GM06990 (cell line): Measurements from ENCODE around the gene UMOD.
A peak's percentile ranks its signal among the peaks of the same experiment; 100 is the strongest.

Experiments used
- DNase-seq: peaks from one replicate; pipeline ENCODE4 v3.0.0-alpha.2; 2011; ENCODE audit not compliant: insufficient read length; ENCODE audit errors: extremely low read depth
- H3K27me3 ChIP-seq: replicated peaks from 2 replicates; pipeline ENCODE4 v1.6.0; 2011; ENCODE audit warnings: low read length; ENCODE audit not compliant: control insufficient read depth, insufficient read depth
- H3K36me3 ChIP-seq: 2 replicates; pipeline ENCODE4 v1.5.1; 2011; ENCODE audit warnings: low read length; ENCODE audit not compliant: control insufficient read depth, insufficient read depth
- H3K4me3 ChIP-seq: replicated peaks from 2 replicates; pipeline ENCODE4 v1.5.1; 2011; ENCODE audit warnings: low read depth, mild to moderate bottlenecking, control low read depth, low read length
- TF ChIP-seq, protein P1 (sequence below): IDR thresholded peaks from 2 replicates; pipeline ENCODE4 v1.5.1; 2011; ENCODE audit warnings: low read length, control low read depth, mild to moderate bottlenecking, inconsistent platforms; ENCODE audit not compliant: insufficient read depth, poor library complexity, severe bottlenecking

The UMOD gene

DNA sequence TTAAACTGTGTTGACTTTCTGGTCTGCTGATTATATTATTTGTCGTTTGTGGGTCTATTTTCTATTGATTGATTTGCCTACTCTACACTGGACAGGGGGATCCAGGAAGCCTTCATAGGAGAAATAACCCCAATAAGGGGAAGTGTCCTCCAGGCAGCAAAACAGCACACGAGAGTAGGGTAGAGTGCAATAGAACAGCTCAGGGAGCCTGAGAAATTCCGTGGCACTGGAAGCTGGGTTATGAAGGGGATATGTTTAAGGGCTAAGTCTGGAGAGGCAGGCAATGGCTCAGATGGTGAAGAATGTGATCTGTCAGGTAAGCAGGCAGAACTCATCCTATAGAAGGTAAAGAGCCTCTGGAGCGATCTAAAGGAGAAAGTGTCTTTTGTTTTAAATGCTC lies 46.1 kb downstream of the UMOD start:
- TF ChIP-seq, protein P1, sequence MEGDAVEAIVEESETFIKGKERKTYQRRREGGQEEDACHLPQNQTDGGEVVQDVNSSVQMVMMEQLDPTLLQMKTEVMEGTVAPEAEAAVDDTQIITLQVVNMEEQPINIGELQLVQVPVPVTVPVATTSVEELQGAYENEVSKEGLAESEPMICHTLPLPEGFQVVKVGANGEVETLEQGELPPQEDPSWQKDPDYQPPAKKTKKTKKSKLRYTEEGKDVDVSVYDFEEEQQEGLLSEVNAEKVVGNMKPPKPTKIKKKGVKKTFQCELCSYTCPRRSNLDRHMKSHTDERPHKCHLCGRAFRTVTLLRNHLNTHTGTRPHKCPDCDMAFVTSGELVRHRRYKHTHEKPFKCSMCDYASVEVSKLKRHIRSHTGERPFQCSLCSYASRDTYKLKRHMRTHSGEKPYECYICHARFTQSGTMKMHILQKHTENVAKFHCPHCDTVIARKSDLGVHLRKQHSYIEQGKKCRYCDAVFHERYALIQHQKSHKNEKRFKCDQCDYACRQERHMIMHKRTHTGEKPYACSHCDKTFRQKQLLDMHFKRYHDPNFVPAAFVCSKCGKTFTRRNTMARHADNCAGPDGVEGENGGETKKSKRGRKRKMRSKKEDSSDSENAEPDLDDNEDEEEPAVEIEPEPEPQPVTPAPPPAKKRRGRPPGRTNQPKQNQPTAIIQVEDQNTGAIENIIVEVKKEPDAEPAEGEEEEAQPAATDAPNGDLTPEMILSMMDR: no peak

DNA sequence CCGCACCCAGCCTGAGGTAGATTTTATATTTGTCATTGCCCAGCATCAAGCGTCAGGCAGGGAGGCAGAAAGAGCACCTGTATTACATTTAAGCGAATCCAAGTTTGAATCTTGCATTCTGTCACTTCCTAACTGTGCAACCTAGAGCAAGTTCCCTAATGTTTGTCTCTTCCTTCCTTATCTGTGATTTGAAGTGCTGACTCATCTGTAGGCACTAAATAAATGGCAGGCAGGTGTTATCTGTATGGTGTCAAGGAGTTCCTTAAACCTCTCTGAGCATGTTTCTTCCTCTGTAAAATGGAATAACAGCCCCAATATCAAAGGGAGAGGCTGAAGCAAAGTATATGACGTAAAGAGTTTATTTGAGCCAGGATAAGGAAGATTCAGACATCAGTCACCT lies 49.5 kb downstream of the UMOD start:
- TF ChIP-seq, protein P1: no peak

More for the DNA sequence above, 46.1 kb downstream of the UMOD start:
- Histone ChIP-seq H3K27me3 (no peaks in the 10 kb centered on the region), H3K36me3 (no peaks in the 10 kb centered on the region), H3K4me3 (no peak overlapping the region)
- DNase-seq: no peak

DNA sequence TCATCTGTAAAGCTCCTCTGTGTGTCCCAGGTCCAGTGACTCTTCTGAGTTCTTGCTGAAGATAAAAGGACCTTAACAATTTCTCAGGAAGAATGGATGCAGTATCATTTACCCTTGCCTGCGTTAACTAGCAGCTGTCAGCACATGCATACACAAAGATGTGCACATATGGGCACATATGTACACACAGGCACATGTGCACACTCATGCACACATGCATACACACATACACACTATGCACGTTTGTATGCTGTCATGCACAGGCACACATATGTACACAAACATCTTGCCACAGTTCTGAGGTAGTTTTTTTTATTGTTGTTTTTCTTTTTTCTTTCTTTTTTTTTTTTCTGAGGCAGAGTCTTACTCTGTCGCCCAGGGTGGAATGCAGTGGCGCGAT lies 50.1 kb downstream of the UMOD start:
- Histone ChIP-seq H3K4me3 (no peak overlapping the region), H3K27me3 (no peaks in the 10 kb centered on the region), H3K36me3 (no peaks in the 10 kb centered on the region)
- TF ChIP-seq, protein P1: no peak
- DNase-seq: no peak

More for the DNA sequence above, 49.5 kb downstream of the UMOD start:
- Histone ChIP-seq H3K27me3 (no peaks in the 10 kb centered on the region), H3K36me3 (no peaks in the 10 kb centered on the region), H3K4me3 (no peak overlapping the region)
- no peak for DNase-seq

DNA sequence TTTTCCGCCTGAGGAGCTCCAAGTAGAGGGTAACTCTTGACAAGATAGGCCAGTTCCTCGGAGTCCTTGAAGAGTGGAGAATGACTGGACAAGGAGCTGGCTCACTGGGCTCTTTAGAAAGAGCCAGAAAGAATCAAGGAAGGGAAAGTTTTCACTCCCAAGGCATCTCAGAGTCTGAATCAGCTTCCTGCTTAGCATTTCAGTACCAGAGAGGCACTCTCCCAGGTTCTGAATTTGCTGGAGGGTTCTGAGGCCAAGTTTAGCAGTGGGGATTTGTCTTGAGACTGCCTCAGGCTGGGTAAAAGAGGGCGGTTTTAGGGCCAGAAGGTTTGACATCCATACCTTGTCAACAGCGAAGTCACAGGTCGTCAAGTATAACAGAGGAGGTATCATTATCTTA lies 50.7 kb downstream of the UMOD start:
- H3K36me3 ChIP-seq: no peaks in the 10 kb centered on the region
- H3K4me3 ChIP-seq: no peak overlapping the region
- DNase-seq: no peak
- TF ChIP-seq, protein P1: no peak
- no peaks in the 10 kb centered on the region for H3K27me3 ChIP-seq

DNA sequence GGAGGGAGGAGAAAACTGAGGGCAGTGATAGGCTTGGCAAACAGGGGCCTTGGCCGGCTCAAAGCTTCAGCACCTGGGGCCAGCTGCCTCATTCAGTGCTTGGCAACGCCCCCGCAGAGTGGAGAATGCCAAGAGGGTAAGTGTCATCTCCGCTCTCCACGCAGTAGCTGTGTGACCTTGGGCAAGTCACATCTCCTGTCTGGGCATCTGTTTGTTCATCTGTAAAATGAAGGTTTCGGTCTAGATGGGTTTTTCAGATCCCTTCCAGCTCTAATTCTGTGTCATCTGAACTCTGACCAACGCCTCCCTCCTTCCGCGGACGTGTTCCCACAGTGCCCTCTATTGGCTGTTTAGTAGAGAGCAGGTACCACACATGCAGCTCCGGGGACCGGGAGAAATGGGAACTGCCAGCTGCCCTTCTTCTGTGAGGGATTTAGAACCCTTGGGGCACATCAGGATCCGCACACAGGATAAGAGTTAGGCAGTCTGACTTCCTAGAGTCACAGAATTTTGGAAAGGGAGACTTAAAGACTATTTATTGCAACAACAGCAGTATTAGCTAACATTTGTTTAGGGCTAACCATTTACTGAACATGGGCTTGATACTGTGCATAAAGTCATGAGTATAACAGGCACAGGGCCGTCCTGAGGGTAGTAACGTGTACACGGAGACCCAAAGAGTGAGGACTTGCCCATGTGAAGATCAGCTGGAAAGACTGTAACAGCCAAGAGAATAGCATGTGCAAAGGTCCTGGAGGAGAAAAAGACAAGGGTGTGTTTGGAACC lies 52.0 kb downstream of the UMOD start:
- no peaks in the 10 kb centered on the region for H3K27me3 ChIP-seq
- DNase-seq: peak; percentile 20
- TF ChIP-seq, protein P1: peak; percentile 91
- H3K36me3 ChIP-seq: no peaks in the 10 kb centered on the region
- H3K4me3 ChIP-seq: no peak overlapping the region
